ENCODE results near the gene SEMA6D. TPM values are rescaled to one million over a fixed set of nuclear protein-coding genes. Genes with fewer than 3 reads are reported as not detected.

The SEMA6D gene
- 0.14 TPM for polyA plus RNA-seq (2012; ENCODE audit: low read depth, missing spikeins)

GRCh38 chr15:47717036-47717612, at the start of gene SEMA6D:
Gene SEMA6D, plus strand, starts transcription at chr15:47717505. Its CDS starts 42,294 bp downstream, at chr15:47759799.
- peak; percentile 15 for DNase-seq (ENCODE audit: insufficient read length, low spot score)
- FAIRE-seq, result no peak

GRCh38 chr15:47669221-47669620, 48.1 kb upstream of the SEMA6D start:
- FAIRE-seq, result no peak
- TF ChIP-seq SPI1 (IDR thresholded peaks at IDR 0.05; ENCODE audit: low read depth, low read length) (no peak), POLR2A (IDR thresholded peaks at IDR 0.05; ENCODE audit: low read depth, low read length) (no peak), TAF1 (IDR thresholded peaks at IDR 0.05; ENCODE audit: low read depth, low read length) (no peak), POLR2AphosphoS5 (IDR thresholded peaks at IDR 0.05; ENCODE audit: low read depth, low read length) (no peak), PAX5 (IDR thresholded peaks at IDR 0.05; ENCODE audit: insufficient read depth, low read length, severe bottlenecking) (no peak), POU2F2 (IDR thresholded peaks at IDR 0.05; ENCODE audit: low read depth, low read length) (no peak)
- no peak for DNase-seq (ENCODE audit: insufficient read length, low spot score)

More at GRCh38 chr15:47717036-47717612, at the start of gene SEMA6D:
- TF ChIP-seq SPI1 (IDR thresholded peaks at IDR 0.05; ENCODE audit: low read depth, low read length) (no peak), POU2F2 (IDR thresholded peaks at IDR 0.05; ENCODE audit: low read depth, low read length) (no peak), POLR2AphosphoS5 (IDR thresholded peaks at IDR 0.05; ENCODE audit: low read depth, low read length) (no peak), TAF1 (IDR thresholded peaks at IDR 0.05; ENCODE audit: low read depth, low read length) (no peak), PAX5 (IDR thresholded peaks at IDR 0.05; ENCODE audit: insufficient read depth, low read length, severe bottlenecking) (no peak), POLR2A (IDR thresholded peaks at IDR 0.05; ENCODE audit: low read depth, low read length) (no peak)

- FAIRE-seq, result no peak
- no peak for DNase-seq (ENCODE audit: insufficient read length, low spot score)
- TF ChIP-seq TAF1 (IDR thresholded peaks at IDR 0.05; ENCODE audit: low read depth, low read length) (no peak), PAX5 (IDR thresholded peaks at IDR 0.05; ENCODE audit: insufficient read depth, low read length, severe bottlenecking) (no peak), SPI1 (IDR thresholded peaks at IDR 0.05; ENCODE audit: low read depth, low read length) (no peak), POLR2A (IDR thresholded peaks at IDR 0.05; ENCODE audit: low read depth, low read length) (no peak), POLR2AphosphoS5 (IDR thresholded peaks at IDR 0.05; ENCODE audit: low read depth, low read length) (no peak), POU2F2 (IDR thresholded peaks at IDR 0.05; ENCODE audit: low read depth, low read length) (no peak)
These were observed 46.9 kb upstream of the SEMA6D start for GRCh38 chr15:47670365-47670764.

GRCh38 chr15:47673232-47673761, 44.0 kb upstream of the SEMA6D start:
- DNase-seq (ENCODE audit: insufficient read length, low spot score) (no peak), FAIRE-seq (no peak)
- TF ChIP-seq TAF1 (IDR thresholded peaks at IDR 0.05; ENCODE audit: low read depth, low read length) (no peak), POU2F2 (IDR thresholded peaks at IDR 0.05; ENCODE audit: low read depth, low read length) (no peak), POLR2AphosphoS5 (IDR thresholded peaks at IDR 0.05; ENCODE audit: low read depth, low read length) (no peak), POLR2A (IDR thresholded peaks at IDR 0.05; ENCODE audit: low read depth, low read length) (no peak), PAX5 (IDR thresholded peaks at IDR 0.05; ENCODE audit: insufficient read depth, low read length, severe bottlenecking) (no peak), SPI1 (IDR thresholded peaks at IDR 0.05; ENCODE audit: low read depth, low read length) (no peak)

GRCh38 chr15:47674586-47675232, 42.6 kb upstream of the SEMA6D start:
- no peak for FAIRE-seq
- no peak for DNase-seq (ENCODE audit: insufficient read length, low spot score)
- TF ChIP-seq PAX5 (IDR thresholded peaks at IDR 0.05; ENCODE audit: insufficient read depth, low read length, severe bottlenecking), result no peak
- TF ChIP-seq SPI1 (IDR thresholded peaks at IDR 0.05; ENCODE audit: low read depth, low read length), result no peak

GRCh38 chr15:47675735-47676134, 41.6 kb upstream of the SEMA6D start:
- FAIRE-seq (no peak), DNase-seq (ENCODE audit: insufficient read length, low spot score) (no peak)
- TF ChIP-seq POLR2A (IDR thresholded peaks at IDR 0.05; ENCODE audit: low read depth, low read length), result no peak
- TF ChIP-seq POU2F2 (IDR thresholded peaks at IDR 0.05; ENCODE audit: low read depth, low read length), result no peak
- TF ChIP-seq POLR2AphosphoS5 (IDR thresholded peaks at IDR 0.05; ENCODE audit: low read depth, low read length), result no peak
- no peak for TF ChIP-seq SPI1 (IDR thresholded peaks at IDR 0.05; ENCODE audit: low read depth, low read length)
- TF ChIP-seq PAX5 (IDR thresholded peaks at IDR 0.05; ENCODE audit: insufficient read depth, low read length, severe bottlenecking), result no peak
- no peak for TF ChIP-seq TAF1 (IDR thresholded peaks at IDR 0.05; ENCODE audit: low read depth, low read length)

- no peak for FAIRE-seq
- TF ChIP-seq POLR2A (IDR thresholded peaks at IDR 0.05; ENCODE audit: low read depth, low read length), result no peak
These were observed 39.3 kb upstream of the SEMA6D start for GRCh38 chr15:47678040-47678439.

GRCh38 chr15:47682661-47683060, 34.6 kb upstream of the SEMA6D start:
- no peak for TF ChIP-seq SPI1 (IDR thresholded peaks at IDR 0.05; ENCODE audit: low read depth, low read length)
- no peak for TF ChIP-seq POLR2A (IDR thresholded peaks at IDR 0.05; ENCODE audit: low read depth, low read length)
- no peak for TF ChIP-seq TAF1 (IDR thresholded peaks at IDR 0.05; ENCODE audit: low read depth, low read length)
- FAIRE-seq (no peak), DNase-seq (ENCODE audit: insufficient read length, low spot score) (no peak)

More at GRCh38 chr15:47678040-47678439, 39.3 kb upstream of the SEMA6D start:
- no peak for DNase-seq (ENCODE audit: insufficient read length, low spot score)

GRCh38 chr15:47685141-47685870, 32.0 kb upstream of the SEMA6D start:
- no peak for DNase-seq (ENCODE audit: insufficient read length, low spot score)
- TF ChIP-seq TAF1 (IDR thresholded peaks at IDR 0.05; ENCODE audit: low read depth, low read length) (no peak), POLR2AphosphoS5 (IDR thresholded peaks at IDR 0.05; ENCODE audit: low read depth, low read length) (no peak), SPI1 (IDR thresholded peaks at IDR 0.05; ENCODE audit: low read depth, low read length) (no peak), POU2F2 (IDR thresholded peaks at IDR 0.05; ENCODE audit: low read depth, low read length) (no peak), PAX5 (IDR thresholded peaks at IDR 0.05; ENCODE audit: insufficient read depth, low read length, severe bottlenecking) (no peak), POLR2A (IDR thresholded peaks at IDR 0.05; ENCODE audit: low read depth, low read length) (no peak)
- FAIRE-seq, result no peak

Data from GM12891 (cell line).